Measurements from ENCODE around the gene STRN3. TPM values are rescaled to one million over a fixed set of nuclear protein-coding genes. Genes with fewer than 3 reads are reported as not detected.
"Not testable (repeated sequence)": the region's sequence is repeated elsewhere in the genome, so short reads cannot be mapped to it uniquely, and the experiment has no call there.

STRN3 gene
- total and polyA plus RNA-seq, 4 donors = 6.8 to 47.5 (median 31.2) TPM

- no peak for TF ChIP-seq GABPA (IDR thresholded peaks at IDR 0.05 in 1 of 2, conservative IDR thresholded peaks at IDR 0.05 in 1 of 2)
- TF ChIP-seq HNF4A (conservative IDR thresholded peaks at IDR 0.05) = no peak
- TF ChIP-seq JUND (IDR thresholded peaks at IDR 0.05) = no peak
- no peak for TF ChIP-seq RAD21 (IDR thresholded peaks at IDR 0.05)
- TF ChIP-seq, protein P1, sequence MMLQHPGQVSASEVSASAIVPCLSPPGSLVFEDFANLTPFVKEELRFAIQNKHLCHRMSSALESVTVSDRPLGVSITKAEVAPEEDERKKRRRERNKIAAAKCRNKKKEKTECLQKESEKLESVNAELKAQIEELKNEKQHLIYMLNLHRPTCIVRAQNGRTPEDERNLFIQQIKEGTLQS (IDR thresholded peaks at IDR 0.05) = no peak
- no peak for TF ChIP-seq EGR1 (IDR thresholded peaks at IDR 0.05; ENCODE audit: low read depth in 2 of 2)
Observed at GRCh38 chr14:30966415-30967363, 59.5 kb downstream of the STRN3 start (continued).

GRCh38 chr14:30965861-30966260 lies 60.3 kb downstream of the STRN3 start:
- H3K27me3 ChIP-seq (ENCODE audit: control insufficient read depth in 4 of 4, insufficient read depth in 4 of 4, low read length in 3 of 4); H3K9ac ChIP-seq (ENCODE audit: low read depth in 1 of 2, low read length in 2 of 2); H3K36me3 ChIP-seq (ENCODE audit: control insufficient read depth in 4 of 4, insufficient read depth in 3 of 4, low read depth in 1 of 4, low read length in 3 of 4); H3K4me3 ChIP-seq (ENCODE audit: low read depth in 1 of 3, low read length in 3 of 3); H3K9me3 ChIP-seq (ENCODE audit: control insufficient read depth in 4 of 4, low read length in 3 of 4); DNase-seq (ENCODE audit: low spot score); H3K27ac ChIP-seq (ENCODE audit: low read depth in 1 of 2, low read length in 2 of 2); H3K4me1 ChIP-seq (ENCODE audit: control insufficient read depth in 4 of 4, insufficient read depth in 4 of 4, low read length in 3 of 4): not testable (repeated sequence)
- WGBS = 91% methylated on average over 8 of the region's 8 CpGs

DNA sequence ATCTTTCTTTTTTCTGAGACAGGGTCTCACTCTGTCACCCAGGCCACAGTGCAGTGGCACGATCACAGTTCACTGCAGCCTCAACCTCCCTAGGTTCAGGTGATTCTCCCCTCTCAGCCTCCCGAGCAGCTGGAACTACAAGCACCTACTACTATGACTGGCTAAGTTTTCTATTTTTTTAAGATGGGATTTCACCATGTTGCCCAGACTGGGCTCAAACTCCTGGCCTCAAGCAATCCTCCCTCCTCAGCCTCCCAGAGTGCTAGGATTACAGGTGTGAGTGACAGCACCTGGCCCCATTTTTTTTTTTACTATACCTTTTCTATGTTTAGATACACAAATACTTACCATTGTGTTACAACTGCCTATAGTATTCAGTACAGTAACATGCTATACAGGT lies 63.6 kb downstream of the STRN3 start:
- H3K9me3 ChIP-seq (ENCODE audit: control insufficient read depth in 4 of 4, low read length in 3 of 4); H3K4me3 ChIP-seq (ENCODE audit: low read depth in 1 of 3, low read length in 3 of 3); H3K9ac ChIP-seq (ENCODE audit: low read depth in 1 of 2, low read length in 2 of 2); H3K27me3 ChIP-seq (ENCODE audit: control insufficient read depth in 4 of 4, insufficient read depth in 4 of 4, low read length in 3 of 4); H3K36me3 ChIP-seq (ENCODE audit: control insufficient read depth in 4 of 4, insufficient read depth in 3 of 4, low read depth in 1 of 4, low read length in 3 of 4); H3K27ac ChIP-seq (ENCODE audit: low read depth in 1 of 2, low read length in 2 of 2); DNase-seq (ENCODE audit: low spot score): not testable (repeated sequence)
- WGBS = 81% methylated on average over 2 of the region's 2 CpGs
- H3K4me1 ChIP-seq (ENCODE audit: control insufficient read depth in 4 of 4, insufficient read depth in 4 of 4, low read length in 3 of 4) = peaks cover 4 to 21% (median 13%) of the 10 kb centered on the region in 4 donors

DNA sequence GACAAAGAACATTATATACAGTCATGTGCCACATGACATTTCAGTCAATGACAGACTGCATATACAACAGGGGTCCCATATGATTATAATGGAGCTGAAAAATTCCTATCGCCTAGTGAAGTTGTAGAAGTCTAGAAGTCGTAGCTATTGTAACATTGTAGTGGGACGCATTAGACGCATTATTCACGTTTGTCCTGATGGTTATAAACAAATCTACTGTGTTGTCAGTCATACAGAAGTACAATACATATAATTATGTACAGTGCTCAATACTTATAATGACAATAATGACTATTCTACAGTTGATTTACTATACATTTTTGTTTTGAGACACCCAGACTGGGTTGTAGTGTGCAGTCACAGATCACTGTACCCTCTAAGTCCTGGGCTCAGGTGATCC lies 64.8 kb downstream of the STRN3 start:
- TF ChIP-seq RXRA (IDR thresholded peaks at IDR 0.05) (no peak), JUND (IDR thresholded peaks at IDR 0.05) (no peak), HNF4G (IDR thresholded peaks at IDR 0.05) (no peak), ZBTB33 (IDR thresholded peaks at IDR 0.05) (no peak), SP1 (IDR thresholded peaks at IDR 0.05) (no peak), HNF4A (conservative IDR thresholded peaks at IDR 0.05) (no peak), FOXA2 (IDR thresholded peaks at IDR 0.05) (no peak)
- TF ChIP-seq, protein P2, sequence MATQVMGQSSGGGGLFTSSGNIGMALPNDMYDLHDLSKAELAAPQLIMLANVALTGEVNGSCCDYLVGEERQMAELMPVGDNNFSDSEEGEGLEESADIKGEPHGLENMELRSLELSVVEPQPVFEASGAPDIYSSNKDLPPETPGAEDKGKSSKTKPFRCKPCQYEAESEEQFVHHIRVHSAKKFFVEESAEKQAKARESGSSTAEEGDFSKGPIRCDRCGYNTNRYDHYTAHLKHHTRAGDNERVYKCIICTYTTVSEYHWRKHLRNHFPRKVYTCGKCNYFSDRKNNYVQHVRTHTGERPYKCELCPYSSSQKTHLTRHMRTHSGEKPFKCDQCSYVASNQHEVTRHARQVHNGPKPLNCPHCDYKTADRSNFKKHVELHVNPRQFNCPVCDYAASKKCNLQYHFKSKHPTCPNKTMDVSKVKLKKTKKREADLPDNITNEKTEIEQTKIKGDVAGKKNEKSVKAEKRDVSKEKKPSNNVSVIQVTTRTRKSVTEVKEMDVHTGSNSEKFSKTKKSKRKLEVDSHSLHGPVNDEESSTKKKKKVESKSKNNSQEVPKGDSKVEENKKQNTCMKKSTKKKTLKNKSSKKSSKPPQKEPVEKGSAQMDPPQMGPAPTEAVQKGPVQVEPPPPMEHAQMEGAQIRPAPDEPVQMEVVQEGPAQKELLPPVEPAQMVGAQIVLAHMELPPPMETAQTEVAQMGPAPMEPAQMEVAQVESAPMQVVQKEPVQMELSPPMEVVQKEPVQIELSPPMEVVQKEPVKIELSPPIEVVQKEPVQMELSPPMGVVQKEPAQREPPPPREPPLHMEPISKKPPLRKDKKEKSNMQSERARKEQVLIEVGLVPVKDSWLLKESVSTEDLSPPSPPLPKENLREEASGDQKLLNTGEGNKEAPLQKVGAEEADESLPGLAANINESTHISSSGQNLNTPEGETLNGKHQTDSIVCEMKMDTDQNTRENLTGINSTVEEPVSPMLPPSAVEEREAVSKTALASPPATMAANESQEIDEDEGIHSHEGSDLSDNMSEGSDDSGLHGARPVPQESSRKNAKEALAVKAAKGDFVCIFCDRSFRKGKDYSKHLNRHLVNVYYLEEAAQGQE (IDR thresholded peaks at IDR 0.05) = no peak
- TF ChIP-seq, protein P3, sequence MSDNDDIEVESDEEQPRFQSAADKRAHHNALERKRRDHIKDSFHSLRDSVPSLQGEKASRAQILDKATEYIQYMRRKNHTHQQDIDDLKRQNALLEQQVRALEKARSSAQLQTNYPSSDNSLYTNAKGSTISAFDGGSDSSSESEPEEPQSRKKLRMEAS (IDR thresholded peaks at IDR 0.05) = no peak
- TF ChIP-seq, protein P1 (IDR thresholded peaks at IDR 0.05) = no peak
- H3K36me3 ChIP-seq (ENCODE audit: control insufficient read depth in 4 of 4, insufficient read depth in 3 of 4, low read depth in 1 of 4, low read length in 3 of 4) = peaks cover 0 to 5% (median 2%) of the 10 kb centered on the region in 4 donors
- H3K27me3 ChIP-seq (ENCODE audit: control insufficient read depth in 4 of 4, insufficient read depth in 4 of 4, low read length in 3 of 4) = no peaks in the 10 kb centered on the region
- no peak overlapping the region for H3K27ac ChIP-seq (ENCODE audit: low read depth in 1 of 2, low read length in 2 of 2)
- peaks cover 6 to 24% (median 15%) of the 10 kb centered on the region in 4 donors for H3K4me1 ChIP-seq (ENCODE audit: control insufficient read depth in 4 of 4, insufficient read depth in 4 of 4, low read length in 3 of 4)
- H3K9me3 ChIP-seq (ENCODE audit: control insufficient read depth in 4 of 4, low read length in 3 of 4) = peaks cover 0 to 2% (median 0%) of the 10 kb centered on the region in 4 donors
- H3K9ac ChIP-seq (ENCODE audit: low read depth in 1 of 2, low read length in 2 of 2) = no peak overlapping the region
- H3K4me3 ChIP-seq (ENCODE audit: low read depth in 1 of 3, low read length in 3 of 3) = no peak overlapping the region
- WGBS = 96% methylated on average over 5 of the region's 5 CpGs
- DNase-seq (ENCODE audit: low spot score) = no peak

Measured in liver (tissue), 9 donors.